ENCODE data around the gene NUTM1. TPM values are rescaled to one million over a fixed set of nuclear protein-coding genes. Genes with fewer than 3 reads are reported as not detected.

NUTM1 gene, protein sequence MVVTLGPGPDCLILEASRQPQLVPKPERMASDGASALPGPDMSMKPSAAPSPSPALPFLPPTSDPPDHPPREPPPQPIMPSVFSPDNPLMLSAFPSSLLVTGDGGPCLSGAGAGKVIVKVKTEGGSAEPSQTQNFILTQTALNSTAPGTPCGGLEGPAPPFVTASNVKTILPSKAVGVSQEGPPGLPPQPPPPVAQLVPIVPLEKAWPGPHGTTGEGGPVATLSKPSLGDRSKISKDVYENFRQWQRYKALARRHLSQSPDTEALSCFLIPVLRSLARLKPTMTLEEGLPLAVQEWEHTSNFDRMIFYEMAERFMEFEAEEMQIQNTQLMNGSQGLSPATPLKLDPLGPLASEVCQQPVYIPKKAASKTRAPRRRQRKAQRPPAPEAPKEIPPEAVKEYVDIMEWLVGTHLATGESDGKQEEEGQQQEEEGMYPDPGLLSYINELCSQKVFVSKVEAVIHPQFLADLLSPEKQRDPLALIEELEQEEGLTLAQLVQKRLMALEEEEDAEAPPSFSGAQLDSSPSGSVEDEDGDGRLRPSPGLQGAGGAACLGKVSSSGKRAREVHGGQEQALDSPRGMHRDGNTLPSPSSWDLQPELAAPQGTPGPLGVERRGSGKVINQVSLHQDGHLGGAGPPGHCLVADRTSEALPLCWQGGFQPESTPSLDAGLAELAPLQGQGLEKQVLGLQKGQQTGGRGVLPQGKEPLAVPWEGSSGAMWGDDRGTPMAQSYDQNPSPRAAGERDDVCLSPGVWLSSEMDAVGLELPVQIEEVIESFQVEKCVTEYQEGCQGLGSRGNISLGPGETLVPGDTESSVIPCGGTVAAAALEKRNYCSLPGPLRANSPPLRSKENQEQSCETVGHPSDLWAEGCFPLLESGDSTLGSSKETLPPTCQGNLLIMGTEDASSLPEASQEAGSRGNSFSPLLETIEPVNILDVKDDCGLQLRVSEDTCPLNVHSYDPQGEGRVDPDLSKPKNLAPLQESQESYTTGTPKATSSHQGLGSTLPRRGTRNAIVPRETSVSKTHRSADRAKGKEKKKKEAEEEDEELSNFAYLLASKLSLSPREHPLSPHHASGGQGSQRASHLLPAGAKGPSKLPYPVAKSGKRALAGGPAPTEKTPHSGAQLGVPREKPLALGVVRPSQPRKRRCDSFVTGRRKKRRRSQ
- not detected for polyA plus RNA-seq (2012; ENCODE audit: insufficient read length, low read depth)

DNA sequence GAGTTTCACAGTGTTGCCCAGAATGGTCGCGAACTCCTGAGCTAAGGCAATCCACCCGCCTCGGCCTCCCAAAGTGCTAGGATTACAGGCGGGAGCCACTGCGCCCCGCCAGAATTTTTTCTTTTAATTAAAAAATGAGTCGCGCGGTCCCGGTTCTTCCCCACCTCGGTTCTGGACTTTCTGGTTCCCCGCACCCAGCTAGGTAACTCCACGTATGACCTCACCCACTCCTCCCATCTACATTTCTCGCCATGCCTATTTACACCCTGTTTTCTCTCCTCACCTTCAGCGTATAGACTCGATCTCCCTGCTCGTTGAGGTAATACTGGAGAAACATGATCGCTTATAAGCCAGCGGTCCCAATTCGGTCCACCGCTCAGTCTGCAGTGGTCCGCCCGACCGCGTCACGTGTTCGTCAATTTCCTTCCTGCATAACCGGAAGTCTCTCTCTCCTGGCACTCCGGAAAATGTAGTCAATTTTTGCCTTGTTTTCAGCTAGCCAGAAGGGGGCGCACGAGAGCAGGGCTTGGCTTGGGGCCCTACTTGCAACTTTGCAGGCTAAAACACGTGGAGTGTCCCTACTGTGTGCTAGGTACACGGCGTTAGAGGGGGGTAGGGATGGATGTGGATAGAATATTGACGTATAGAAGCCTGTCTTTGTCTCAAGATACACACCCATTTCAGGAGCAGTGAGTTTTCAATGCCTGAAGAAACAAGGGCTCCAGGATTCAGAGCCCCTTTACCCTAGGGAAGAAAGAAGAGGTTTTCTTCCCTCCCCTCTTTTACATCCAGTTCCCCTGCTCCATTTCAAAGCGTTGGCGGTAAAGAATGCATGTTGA lies at the start of gene NUTM1, which contains the start of gene NOP10:
NUTM1 (plus strand) TSS at position 579 of the 839 bp plus-strand sequence. CDS start 382 bp downstream, outside the sequence.
NOP10 (minus strand) TSS at position 400 of the 839 bp plus-strand sequence; CDS start at position 337, 63 bp downstream.
- TF ChIP-seq POLR2AphosphoS5 (IDR thresholded peaks at IDR 0.05; ENCODE audit: low read depth, low read length), result peak; percentile 97
- TF ChIP-seq, protein P1, sequence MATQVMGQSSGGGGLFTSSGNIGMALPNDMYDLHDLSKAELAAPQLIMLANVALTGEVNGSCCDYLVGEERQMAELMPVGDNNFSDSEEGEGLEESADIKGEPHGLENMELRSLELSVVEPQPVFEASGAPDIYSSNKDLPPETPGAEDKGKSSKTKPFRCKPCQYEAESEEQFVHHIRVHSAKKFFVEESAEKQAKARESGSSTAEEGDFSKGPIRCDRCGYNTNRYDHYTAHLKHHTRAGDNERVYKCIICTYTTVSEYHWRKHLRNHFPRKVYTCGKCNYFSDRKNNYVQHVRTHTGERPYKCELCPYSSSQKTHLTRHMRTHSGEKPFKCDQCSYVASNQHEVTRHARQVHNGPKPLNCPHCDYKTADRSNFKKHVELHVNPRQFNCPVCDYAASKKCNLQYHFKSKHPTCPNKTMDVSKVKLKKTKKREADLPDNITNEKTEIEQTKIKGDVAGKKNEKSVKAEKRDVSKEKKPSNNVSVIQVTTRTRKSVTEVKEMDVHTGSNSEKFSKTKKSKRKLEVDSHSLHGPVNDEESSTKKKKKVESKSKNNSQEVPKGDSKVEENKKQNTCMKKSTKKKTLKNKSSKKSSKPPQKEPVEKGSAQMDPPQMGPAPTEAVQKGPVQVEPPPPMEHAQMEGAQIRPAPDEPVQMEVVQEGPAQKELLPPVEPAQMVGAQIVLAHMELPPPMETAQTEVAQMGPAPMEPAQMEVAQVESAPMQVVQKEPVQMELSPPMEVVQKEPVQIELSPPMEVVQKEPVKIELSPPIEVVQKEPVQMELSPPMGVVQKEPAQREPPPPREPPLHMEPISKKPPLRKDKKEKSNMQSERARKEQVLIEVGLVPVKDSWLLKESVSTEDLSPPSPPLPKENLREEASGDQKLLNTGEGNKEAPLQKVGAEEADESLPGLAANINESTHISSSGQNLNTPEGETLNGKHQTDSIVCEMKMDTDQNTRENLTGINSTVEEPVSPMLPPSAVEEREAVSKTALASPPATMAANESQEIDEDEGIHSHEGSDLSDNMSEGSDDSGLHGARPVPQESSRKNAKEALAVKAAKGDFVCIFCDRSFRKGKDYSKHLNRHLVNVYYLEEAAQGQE (IDR thresholded peaks at IDR 0.05; ENCODE audit: insufficient read depth in 1 of 2, low read depth in 2 of 2, low read length in 2 of 2), result 0 out of 4 replicates have a peak, but pooled peaks have one; percentile 27 to 66
- peak; percentile 92; the same call in 1 of the 2 replicates for TF ChIP-seq TAF1 (IDR thresholded peaks at IDR 0.05; ENCODE audit: borderline replicate concordance, insufficient read depth, low read length)
- peak; percentile 91; the same call in 1 of the 2 replicates for TF ChIP-seq SIN3A (IDR thresholded peaks at IDR 0.05; ENCODE audit: borderline replicate concordance, insufficient read depth, low read length)
- TF ChIP-seq FOXP2 (optimal IDR thresholded peaks at IDR 0.05; ENCODE audit: borderline replicate concordance, extremely low read depth, extremely low read length, insufficient read depth), result peak; percentile 46

DNA sequence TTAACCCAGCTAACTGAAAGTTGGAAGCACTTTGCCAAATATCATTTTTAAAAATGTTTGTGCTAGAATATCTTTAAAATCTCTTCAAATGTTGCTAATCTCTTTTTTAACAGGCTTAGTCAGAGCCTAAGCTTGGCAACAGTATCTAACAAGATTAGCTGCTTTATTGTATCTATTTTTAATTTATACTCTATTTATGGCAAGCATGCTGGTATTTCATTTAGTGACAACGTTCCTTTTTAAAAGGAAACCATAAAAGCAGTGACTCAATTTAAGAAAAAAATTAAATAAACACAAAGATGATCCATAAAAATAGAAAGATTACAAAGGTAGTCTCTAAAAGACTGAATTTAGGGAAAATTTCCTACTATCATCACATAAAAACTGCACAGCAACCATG lies 46.1 kb upstream of the NUTM1 start:
- TF ChIP-seq, protein P1 (IDR thresholded peaks at IDR 0.05; ENCODE audit: insufficient read depth in 1 of 2, low read depth in 2 of 2, low read length in 2 of 2), result no peak
- TF ChIP-seq FOXP2 (optimal IDR thresholded peaks at IDR 0.05; ENCODE audit: borderline replicate concordance, extremely low read depth, extremely low read length, insufficient read depth), result no peak
- no peak for TF ChIP-seq SIN3A (IDR thresholded peaks at IDR 0.05; ENCODE audit: borderline replicate concordance, insufficient read depth, low read length)
- TF ChIP-seq TAF1 (IDR thresholded peaks at IDR 0.05; ENCODE audit: borderline replicate concordance, insufficient read depth, low read length), result no peak
- no peak for TF ChIP-seq POLR2AphosphoS5 (IDR thresholded peaks at IDR 0.05; ENCODE audit: low read depth, low read length)

DNA sequence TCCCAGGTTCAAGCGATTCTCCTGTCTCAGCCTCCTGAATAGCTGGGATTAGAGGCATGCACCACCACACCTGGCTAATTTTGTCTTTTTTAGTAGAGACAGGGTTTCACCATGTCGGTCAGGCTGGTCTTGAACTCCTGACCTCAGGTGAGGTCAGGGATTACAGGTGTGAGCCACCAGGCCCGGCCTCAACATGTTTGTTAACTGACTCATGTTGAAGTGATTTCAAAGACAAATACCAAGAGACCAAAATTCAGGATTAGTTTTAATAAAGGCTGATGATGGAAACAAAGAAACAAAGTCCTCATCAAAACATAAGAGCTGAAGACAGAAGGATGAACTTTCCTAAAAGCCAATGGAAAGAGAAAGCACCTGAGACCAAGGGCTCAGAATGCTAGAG lies 42.1 kb upstream of the NUTM1 start:
- TF ChIP-seq SIN3A (IDR thresholded peaks at IDR 0.05; ENCODE audit: borderline replicate concordance, insufficient read depth, low read length) (no peak), TAF1 (IDR thresholded peaks at IDR 0.05; ENCODE audit: borderline replicate concordance, insufficient read depth, low read length) (no peak), POLR2AphosphoS5 (IDR thresholded peaks at IDR 0.05; ENCODE audit: low read depth, low read length) (no peak), FOXP2 (optimal IDR thresholded peaks at IDR 0.05; ENCODE audit: borderline replicate concordance, extremely low read depth, extremely low read length, insufficient read depth) (no peak)
- TF ChIP-seq, protein P1 (IDR thresholded peaks at IDR 0.05; ENCODE audit: insufficient read depth in 1 of 2, low read depth in 2 of 2, low read length in 2 of 2), result no peak

DNA sequence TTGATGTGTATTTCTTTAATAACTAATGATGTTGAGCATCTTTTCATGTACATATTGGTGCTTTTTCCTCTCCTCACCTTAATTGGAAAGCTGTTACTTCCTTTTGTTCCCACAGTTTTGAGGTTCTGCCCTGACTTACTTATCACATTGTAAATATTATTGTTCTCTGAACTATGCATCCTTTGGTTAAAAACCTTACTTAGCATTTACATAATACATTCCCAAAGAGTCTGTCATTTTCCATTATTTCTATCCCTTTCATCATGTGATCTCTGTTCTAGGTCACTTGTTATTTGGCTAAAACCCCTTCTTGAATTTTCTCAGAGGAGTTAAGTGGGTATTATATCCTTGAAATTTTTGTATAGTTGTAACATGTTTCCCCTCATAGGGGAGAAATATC lies 38.5 kb upstream of the NUTM1 start:
- TF ChIP-seq POLR2AphosphoS5 (IDR thresholded peaks at IDR 0.05; ENCODE audit: low read depth, low read length) (no peak), TAF1 (IDR thresholded peaks at IDR 0.05; ENCODE audit: borderline replicate concordance, insufficient read depth, low read length) (no peak), FOXP2 (optimal IDR thresholded peaks at IDR 0.05; ENCODE audit: borderline replicate concordance, extremely low read depth, extremely low read length, insufficient read depth) (no peak), SIN3A (IDR thresholded peaks at IDR 0.05; ENCODE audit: borderline replicate concordance, insufficient read depth, low read length) (no peak)
- TF ChIP-seq, protein P1 (IDR thresholded peaks at IDR 0.05; ENCODE audit: insufficient read depth in 1 of 2, low read depth in 2 of 2, low read length in 2 of 2), result no peak
